HG03095 (cell line): ENCODE measurements around the gene COLEC12.

Source experiments
- ATAC-seq: cut with Tn5 transposase; IDR thresholded peaks from one replicate; pipeline ENCODE4 v1.9.1; 2021; ENCODE audit warnings: moderate library complexity; ENCODE audit not compliant: unreplicated experiment

The COLEC12 gene

DNA sequence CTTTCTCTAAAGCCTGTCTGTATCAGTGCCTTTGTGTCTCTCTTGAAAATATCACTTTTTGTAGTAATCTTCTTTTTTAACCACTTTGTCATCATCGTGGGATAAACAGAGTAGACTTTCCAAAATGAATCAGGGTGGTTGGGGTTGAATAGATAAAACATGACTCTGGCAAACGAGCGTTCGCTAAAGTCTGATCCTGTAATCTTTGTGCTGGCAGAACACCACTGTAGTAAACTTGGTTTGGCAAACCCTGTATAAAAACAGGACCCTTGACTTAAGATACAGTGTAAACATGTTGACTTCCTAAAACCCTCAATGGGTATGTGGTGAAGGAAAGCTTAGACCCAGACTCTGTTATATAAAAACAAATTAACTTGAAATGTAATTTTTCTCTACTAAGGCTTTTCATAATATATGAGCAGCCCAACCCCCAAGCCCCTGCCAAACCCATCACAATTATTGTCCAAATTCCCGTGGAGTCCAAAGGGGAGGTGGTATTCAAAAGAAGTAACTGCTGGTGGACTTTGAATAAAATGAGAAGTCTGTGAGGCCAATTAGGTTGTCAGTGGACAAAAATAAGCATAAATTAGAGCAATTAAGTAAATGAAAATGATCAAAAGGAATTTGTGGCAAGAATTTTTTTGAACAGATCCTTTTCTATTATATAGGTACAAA, 52.2 kb downstream of the COLEC12 start:
- no peak for ATAC-seq

DNA sequence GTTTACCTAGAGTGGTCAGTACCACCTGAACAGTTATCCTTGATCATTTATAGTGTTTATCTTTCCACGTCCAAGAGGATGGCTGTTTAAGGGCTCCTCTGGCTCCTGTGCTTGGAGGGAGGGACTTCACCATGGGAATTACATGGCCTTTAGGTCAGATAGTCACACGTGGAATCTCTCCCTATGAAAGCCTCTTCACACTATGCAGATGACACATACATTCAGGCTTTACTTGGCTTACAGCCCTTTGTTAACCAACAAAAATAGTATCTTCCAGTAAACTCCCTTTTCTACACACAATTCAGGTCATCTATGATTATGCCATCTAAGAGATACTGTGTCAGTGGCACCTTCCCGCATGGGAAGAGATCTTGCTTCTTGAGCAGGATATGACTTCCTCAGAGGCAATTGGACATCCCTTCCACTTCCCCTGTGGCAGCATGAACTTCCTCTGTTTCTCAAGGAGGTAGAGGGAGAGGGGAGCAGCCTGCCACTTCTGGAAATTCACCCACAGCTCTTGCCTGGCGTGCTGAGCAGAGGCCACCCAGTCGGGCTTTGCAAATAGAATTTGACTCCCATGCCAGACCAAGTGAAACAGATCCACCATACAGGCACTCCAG, 53.5 kb downstream of the COLEC12 start:
- no peak for ATAC-seq

DNA sequence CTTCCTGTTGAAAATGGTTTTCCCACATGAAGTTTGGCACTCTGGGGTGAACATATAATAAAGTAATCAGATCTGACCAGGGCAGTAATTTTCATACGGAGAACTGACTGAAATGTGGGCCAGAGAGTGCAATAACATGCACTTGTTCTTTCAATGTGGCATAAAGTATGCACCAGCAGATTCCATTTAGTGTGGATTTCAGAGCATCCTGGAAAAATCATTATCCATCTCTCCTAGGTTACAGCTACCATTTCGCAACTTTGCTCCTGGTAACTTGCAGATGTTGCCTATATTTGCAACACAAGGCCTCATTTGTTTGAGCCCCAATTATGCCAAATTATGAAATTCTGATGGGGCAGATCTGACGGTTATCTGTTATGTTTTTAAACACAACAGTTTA, 55.4 kb downstream of the COLEC12 start:
- ATAC-seq, result no peak

DNA sequence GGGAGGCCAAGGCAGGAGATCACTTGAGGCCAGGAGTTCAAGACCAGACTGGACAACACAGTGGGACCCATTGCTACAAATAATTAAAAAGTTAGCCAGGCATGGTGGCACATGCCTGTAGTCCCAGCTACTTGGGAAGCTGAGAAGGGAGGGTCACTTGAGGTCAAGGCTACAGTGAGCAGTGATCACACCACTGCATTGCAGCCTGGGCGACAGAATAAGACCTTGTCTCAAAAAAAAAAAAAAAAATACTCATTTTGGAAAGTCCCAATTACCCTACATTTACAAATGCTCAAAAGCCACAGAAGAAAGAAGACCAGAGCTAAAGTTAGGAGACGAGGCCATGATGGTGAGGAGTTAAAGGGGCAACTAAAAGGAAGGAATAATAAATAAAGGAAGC, 61.9 kb downstream of the COLEC12 start:
- no peak for ATAC-seq

DNA sequence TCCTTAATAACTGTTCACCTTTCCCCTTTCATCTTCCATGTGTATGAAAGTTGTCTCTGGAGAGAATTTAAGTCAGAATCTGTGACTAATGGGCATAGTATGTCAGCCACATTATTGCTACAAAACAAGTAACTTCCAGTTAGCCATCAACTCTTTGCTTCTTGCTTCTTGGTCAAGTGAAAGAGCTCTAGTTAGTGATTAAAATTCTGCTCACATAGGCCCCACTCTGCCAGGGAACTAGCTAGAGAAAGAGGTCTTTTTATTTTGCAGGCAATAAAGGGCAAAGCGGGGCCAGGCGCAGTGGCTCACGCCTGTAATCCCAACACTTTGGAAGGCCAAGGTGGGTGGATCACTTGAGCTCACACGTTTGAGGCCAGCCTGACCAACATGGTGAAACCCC, 64.6 kb downstream of the COLEC12 start:
- ATAC-seq, result no peak

DNA sequence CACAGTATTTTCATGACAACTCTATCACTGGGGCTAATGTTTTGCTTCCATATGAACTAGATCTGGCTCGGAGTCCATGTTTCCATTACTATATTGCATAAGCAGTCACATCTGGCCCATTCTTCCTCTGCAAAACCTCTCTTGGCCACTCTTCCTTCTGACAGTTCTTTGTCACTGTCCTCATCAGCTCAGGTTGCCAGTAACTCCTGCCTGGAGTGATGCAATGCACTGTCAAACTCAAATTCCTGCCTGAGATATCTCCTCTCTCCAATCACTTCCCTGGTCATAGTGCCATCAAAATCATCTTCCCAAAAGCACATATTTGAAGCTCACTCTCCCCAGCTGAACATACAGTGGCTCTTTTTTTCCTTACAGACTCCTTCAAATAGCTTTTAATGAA, 66.1 kb downstream of the COLEC12 start:
- ATAC-seq, result no peak

DNA sequence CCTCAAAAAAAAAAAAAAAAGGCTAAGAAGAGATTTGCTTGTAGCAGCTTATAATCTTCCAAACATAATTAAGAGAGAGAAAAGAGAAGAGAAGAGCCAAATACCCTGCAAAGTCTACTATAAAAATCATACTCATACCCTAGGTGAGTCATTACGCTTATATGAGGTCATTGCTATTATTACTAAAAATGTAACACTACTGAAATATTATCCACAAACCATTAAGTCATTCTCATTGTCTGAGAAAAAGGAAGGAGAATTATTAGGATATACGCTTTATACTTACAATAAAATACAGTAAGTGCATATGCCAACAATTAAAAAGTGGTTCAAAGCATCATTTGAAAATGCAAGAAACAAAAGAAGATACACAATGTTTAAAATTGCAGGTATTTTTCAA, 66.5 kb downstream of the COLEC12 start:
- ATAC-seq, result no peak

DNA sequence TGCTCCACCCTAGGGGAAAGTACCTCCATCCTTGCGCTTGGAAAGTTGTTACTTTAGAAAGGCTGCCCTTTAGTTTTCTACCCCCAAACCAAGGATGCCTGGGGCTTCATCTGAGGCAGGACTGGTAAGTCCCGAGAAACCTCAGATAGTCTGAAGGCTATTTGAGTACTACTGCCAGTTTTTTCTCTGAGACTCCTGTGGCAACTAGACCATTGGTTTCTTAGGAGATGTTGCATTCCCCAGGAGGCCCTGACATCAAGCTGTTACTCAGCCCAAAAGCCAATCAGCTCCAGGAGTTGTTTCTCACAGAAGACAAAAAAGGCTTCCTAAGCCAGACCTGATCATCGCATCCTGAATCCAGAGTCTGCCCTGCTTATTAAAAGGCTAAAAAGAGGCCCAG, 67.2 kb downstream of the COLEC12 start:
- no peak for ATAC-seq

DNA sequence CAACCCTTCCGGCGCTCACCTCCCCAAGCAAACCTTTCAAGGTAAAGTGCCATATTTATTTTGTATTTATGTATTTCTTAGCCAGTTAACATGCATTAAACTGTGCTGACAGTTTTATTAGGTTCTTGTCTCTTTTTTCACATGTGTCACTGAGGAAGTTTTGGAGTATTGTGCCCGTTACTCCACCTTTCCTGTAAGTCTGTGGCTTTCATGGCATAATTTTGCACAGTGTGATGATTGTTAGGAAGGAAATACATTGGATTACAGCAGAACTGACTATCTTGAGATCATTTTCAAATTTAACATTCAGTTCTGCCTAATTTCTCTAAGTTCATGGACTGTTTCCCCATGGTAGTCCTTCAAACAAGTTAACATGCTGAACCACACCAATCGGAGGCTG, 67.7 kb downstream of the COLEC12 start:
- ATAC-seq, result no peak

DNA sequence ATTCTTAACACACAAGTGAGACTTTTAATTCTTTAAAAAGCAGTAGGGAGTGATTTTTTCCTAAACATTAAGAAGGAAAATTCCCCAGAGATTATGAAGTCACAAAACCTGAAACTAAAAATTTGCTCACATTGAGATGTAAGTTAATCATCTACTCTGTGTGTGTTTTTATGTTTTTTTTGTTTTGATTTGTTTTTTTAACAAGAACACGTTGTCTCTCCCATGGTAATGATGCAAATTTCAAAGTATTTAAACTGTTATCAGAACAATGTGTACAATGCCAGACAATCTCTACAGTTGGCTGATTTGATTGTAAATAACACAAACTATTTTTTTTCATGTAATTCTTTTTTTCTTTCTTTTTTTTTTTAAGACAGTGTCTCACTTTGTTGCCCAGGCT, 71.5 kb downstream of the COLEC12 start:
- ATAC-seq, result no peak

DNA sequence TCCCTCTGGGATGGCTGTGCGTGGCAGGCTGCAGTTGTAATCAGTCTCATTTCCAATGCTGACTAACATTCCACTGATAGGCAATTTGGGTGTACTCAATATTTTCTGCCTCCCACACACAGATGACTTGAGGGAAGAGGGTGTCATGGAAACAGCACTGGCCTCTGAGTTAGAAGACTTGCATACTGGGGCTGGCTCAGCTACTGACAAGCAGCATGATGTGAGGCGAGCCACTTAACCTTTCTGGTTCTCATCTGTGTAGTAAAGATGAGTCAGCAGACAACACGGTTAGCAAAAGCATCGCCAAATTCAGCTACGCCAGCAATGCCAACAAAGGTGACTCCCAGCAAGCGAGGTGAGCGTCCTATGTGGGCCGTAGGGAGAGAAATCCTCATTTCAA, 73.5 kb downstream of the COLEC12 start:
- ATAC-seq, result no peak

DNA sequence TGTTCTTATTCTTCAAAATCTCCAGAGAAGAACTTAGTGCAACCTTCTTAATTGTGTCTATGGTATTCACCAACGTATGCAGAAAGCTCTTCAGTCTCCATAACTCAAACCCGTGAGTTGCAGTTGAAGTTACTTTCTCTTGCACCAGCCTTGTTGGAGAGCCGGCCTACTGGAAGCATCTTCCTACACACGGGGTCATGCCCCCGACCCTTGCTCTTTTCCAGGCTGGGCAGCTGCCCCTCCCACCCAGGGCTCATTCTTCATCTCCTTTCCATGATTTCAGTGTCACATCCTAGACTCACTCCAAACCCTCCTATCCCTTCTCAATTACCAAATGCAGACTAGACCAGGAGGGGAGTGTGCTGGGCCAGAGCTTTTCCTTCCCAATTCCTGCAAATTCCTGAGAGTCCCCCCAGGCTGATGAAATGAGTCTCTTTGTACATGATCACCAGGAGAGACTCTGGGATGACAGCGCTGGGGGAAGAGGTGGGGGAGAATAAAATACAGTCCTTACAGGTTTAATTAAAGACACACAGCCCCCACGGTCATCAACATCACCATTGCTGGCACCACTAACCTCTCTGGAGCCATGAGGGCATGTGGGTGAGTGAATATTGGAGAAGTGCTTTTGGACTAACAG, 75.3 kb downstream of the COLEC12 start:
- ATAC-seq, result no peak

DNA sequence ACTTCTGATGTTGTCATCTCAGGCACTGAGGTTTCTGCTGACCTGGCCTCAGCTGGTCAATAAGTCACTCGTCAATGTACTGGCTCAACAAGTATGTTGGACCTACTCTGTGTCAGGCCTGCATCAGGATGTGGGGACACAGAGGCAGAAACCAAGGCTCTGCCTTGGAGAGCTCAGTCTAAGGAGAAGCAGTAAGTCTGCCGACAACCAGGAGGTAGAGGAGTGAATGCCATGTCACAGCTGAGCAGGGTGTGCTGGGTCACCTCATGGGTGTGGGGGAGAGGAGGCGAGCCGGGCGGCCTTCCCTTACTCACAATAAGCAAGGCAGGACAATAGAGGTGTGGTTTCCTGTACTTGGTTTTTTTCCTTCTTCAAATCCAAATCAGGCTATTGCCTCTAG, 75.8 kb downstream of the COLEC12 start:
- no peak for ATAC-seq

DNA sequence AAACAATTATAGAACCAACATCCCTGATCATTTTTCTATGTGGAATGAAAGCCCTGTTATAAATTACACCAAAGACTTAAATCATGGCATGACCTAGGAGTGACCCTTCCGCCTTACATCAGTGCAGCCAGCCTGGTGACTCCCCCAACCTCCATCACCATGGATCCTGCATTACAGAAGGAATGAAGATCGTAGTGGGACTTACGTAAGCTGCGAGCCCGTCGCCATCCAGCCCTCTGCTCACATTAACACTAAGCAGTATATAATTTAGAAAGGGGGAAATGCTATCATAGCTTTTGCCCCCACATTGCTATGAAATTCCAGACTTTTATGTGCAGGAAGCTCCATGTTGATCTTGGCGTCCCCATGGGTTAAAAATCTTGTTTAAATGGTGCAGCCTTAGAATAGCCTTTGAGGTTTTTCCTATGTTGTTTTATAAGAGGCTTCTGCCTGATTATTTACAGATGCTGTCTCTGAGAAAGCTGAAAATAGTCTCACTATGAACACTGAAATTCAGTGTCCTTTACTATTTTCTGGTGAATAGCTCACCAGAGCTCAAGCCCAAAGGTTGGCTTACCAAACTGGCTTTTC, 76.3 kb downstream of the COLEC12 start:
- no peak for ATAC-seq

DNA sequence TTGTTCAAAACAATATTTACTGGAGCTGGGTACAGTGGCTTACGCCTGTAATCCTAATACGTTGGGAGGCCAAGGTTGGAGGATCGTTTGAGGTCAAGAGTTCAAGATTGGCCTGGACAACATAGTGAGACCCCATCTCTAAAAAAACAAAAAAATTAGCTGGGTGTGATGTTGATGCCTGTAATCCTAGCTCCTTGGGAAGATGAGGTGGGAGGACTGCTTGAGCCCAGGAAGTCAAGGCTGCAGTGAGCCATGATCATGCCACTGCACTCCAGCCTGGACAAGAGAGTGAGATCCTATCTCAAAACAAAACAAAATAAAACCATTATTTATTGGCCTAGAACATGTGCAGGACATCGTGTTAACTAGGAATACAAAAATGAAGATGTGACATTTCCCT, 77.5 kb downstream of the COLEC12 start:
- ATAC-seq, result no peak

DNA sequence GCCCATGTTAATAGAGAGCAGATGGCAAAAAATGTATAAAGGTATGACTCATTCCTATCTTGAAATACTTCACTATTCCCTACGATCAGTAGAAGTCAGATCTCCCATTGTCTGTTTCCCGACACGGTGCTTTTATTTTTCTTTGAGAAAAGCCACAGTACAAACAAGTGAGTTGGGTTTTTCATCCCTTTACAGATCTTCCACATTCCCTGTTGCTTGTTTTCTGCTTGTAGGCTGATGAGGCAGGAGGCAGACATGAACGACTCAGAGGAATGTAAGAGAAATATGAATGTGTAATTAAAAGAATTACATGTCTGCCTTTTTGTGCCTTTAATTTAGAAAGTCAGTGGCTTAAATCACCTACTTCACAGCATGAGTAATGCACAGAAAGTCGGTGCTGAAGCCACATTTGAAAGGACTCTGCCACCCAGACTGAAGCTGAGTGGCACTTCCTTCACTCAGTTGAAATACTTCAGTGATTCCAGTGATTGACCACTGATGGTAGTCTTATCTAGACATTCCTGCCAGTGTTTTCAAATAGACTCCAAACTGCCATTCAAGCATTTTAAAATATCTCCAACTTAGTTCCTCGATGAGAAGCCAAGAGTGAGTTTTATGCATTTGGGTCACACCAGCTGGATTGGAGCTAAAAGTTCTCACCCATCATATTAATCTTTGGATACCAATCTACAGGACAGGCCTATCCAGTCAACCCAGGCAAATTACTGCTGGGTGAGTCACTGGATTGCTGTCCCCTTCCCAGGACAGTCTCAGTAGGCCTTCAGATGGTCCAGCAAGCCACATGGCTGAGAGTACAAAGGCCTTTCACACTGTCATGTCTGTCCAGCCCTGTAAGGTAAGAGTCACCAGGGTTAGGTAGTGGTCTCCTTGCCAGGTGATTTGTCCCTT, 79.0 kb downstream of the COLEC12 start:
- no peak for ATAC-seq

DNA sequence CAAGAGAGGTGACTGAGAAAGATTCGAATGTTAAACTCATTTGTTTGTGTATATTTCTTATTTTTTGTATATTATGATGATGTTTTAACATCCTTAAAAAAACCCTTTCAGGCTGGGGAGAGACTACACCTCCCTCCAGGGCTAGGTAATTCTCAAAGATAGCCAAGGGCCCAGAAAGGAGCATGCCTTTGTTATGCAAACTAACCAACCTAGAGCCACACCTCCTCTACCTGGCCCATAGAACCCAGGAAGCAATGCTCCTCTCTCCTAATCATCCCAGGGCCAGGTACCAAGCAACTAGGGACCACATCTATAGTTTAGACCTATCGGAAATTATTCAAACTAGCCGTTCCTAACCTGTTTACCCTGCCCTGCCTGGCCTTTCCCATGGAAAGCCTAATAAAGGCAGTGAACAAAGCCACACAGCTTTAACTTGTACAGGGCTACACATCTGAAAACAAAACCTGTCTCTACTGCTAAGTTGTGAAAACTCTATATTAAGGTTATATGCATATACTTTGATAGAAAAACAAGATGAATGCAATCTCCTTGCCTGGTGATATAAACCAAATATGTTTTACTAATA, 79.7 kb downstream of the COLEC12 start:
- no peak for ATAC-seq

DNA sequence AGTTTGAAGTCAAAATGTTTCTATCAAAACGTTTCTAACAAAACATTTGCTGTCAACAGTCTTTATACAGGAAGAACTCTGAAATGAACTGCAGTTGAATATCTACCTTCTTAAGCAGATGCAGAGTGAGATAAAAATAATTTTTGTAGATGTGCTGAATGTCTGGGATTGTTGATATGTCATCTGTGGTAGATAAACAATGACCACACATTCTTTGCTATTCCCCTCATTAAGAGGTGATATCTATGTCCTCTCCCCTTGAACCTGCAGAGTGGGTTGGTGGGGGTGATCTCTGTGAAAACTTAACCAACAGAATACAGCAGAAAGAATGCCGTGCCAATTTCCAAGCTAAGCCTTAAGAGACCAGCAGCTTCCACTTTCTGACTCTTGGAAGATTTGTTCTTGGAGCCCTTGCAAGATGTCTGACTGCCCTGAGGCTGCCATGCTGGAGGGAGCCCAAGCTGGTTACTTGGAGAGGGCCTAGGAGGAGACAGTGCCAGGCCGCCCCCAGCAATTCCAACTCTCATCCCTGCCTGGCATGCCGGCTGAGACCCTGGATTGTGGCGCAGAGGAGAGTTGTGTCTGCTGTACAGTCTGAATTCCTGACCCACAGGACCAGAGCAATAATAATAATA, 80.8 kb downstream of the COLEC12 start:
- no peak for ATAC-seq

DNA sequence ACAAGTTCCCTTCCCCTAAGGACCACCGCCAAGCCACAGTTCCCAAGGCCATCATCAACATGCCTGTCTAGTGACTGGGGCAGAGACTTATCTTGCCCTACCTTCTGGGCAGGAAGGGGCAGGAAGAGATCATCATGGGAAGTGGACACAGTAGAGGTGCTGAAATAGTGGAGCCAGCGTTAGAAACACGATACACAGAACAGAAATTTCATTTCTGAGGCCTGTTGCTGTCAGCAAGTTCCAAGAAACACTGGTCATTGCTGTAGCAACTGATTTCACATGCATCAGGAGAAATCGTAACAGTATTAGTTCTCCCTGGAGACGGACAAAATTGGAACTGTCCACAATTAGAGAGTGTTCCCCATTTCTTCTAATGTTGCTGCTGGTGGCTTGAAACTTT, 83.0 kb downstream of the COLEC12 start:
- no peak for ATAC-seq

DNA sequence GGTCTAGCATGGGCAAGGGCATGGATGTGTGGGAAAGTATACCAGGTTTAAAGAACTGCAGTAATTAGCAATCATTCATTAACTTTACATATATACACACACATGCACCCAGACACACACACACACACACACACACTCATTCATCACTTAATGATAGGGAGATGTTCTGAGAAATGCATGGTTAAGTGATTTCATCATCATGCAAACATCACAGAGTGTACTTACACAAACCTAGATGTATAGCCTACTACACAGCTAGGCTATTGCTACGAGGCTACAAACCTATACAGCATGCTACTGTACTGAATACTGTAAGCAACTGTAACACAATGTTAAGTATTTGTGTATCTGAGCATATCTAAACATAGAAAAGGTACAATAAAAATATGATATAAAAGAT, 83.6 kb downstream of the COLEC12 start:
- no peak for ATAC-seq
